Measurements from ENCODE around the gene ZNF397.

Gene ZNF397

DNA sequence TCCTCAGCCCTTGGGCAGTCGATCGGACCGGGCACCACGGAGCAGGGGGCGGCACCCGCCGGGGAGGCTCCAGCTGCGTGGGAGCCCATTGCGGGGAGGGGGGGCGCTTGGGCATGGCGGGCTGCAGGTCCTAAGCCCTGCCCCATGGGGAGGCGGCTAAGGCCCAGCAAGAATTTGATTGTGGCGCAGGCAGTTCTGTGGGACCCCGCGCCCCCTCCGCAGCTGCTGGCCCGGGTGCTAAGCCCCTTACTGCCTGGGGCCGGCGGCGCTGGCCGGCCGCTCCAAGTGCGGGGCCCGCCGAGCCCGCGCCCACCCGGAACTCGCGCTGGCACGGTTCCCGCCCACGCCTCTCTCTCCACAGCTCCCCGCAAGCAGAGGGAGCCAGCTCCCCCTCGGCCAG is 30.8 kb downstream of the ZNF397 start:
- DNase-seq (ENCODE audit: low read depth) = no peak
- TF ChIP-seq, protein P1, sequence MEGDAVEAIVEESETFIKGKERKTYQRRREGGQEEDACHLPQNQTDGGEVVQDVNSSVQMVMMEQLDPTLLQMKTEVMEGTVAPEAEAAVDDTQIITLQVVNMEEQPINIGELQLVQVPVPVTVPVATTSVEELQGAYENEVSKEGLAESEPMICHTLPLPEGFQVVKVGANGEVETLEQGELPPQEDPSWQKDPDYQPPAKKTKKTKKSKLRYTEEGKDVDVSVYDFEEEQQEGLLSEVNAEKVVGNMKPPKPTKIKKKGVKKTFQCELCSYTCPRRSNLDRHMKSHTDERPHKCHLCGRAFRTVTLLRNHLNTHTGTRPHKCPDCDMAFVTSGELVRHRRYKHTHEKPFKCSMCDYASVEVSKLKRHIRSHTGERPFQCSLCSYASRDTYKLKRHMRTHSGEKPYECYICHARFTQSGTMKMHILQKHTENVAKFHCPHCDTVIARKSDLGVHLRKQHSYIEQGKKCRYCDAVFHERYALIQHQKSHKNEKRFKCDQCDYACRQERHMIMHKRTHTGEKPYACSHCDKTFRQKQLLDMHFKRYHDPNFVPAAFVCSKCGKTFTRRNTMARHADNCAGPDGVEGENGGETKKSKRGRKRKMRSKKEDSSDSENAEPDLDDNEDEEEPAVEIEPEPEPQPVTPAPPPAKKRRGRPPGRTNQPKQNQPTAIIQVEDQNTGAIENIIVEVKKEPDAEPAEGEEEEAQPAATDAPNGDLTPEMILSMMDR (IDR thresholded peaks at IDR 0.05; ENCODE audit: control insufficient read depth, insufficient read depth, low read depth, low read length, missing control alignments) = no peak
- no peak overlapping the region for H3K4me3 ChIP-seq (ENCODE audit: control insufficient read depth, low read depth, low read length)

DNA sequence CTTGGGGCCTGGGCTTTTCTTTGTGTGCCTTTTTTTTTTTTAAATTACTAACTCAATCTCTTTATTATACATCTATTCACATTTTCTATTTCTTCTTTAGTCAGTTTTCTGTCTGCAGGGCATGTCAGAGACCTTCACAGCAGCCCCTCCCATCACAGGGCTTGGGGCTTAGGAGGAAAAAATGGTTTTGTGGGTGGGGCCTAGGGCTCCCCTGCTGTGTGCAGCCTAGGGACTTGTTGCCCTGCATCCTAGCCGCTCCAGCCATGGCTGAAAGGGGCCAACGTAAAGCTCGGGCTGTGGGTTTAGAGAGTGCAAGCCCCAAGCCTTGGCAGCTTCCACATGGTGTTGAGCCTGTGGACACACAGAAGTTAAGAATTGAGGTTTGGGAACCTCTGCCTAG is 35.4 kb downstream of the ZNF397 start:
- no peak for DNase-seq (ENCODE audit: low read depth)
- TF ChIP-seq, protein P1 (IDR thresholded peaks at IDR 0.05; ENCODE audit: control insufficient read depth, insufficient read depth, low read depth, low read length, missing control alignments) = no peak
- H3K4me3 ChIP-seq (ENCODE audit: control insufficient read depth, low read depth, low read length) = no peak overlapping the region

DNA sequence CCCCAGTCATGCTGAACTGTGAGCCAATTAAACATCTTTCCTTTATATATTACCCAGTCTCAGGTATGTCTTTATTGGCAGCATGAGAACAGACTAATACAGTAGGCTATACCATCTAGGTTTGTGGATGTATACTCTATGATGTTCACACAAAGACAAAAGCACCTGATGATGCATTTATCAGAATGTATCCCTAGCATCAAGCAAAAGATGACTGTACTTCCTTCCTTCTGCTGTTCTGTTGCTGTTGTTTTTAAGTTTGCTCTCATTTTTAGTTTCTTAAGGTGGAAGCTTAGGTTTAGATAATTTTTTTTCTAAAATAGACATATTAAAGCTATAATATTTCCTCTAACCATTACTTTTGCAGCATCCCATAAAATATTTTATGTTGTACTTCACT is 36.8 kb downstream of the ZNF397 start:
- H3K4me3 ChIP-seq (ENCODE audit: control insufficient read depth, low read depth, low read length) = no peak overlapping the region
- TF ChIP-seq, protein P1 (IDR thresholded peaks at IDR 0.05; ENCODE audit: control insufficient read depth, insufficient read depth, low read depth, low read length, missing control alignments) = no peak
- DNase-seq (ENCODE audit: low read depth) = no peak

DNA sequence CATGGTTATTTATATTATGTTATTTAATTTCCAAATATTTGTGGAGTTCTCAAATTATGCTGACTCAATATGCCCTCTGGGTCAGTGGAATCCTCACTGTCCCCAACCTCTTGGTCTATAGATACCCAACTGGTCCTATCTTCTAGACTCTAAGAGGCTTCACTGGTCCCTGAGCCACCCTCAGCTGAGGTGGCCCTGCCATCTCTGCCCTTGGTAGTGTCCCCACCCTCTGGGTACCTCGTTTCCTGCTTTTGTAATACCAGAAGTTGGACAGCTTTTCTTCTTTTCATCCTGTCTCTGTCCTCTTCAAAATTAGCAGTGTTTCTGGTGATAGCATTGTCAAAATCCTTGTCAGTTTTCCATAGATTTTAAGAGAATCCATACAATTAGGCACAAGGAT is 37.3 kb downstream of the ZNF397 start:
- H3K4me3 ChIP-seq (ENCODE audit: control insufficient read depth, low read depth, low read length) = no peak overlapping the region
- no peak for DNase-seq (ENCODE audit: low read depth)
- TF ChIP-seq, protein P1 (IDR thresholded peaks at IDR 0.05; ENCODE audit: control insufficient read depth, insufficient read depth, low read depth, low read length, missing control alignments) = no peak

DNA sequence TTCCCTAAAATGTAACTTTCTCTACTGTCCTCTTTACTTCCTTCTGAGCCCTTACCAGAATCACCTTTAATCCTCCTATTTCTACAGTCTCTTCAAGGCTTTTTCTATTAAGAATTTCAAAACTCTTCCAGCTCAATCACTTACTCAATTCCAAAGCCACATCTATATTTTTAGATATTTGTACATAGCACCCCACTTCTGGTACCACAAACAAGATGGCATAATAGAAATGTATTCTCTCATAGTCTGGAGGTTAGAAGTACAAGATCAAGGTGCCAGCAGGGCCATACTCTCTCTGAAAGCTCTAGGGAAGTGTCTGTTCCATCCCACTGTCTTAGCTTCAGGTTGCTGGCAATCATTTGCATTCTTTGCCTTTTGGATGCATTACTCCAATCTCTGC is 38.1 kb downstream of the ZNF397 start:
- TF ChIP-seq, protein P1 (IDR thresholded peaks at IDR 0.05; ENCODE audit: control insufficient read depth, insufficient read depth, low read depth, low read length, missing control alignments) = no peak
- no peak overlapping the region for H3K4me3 ChIP-seq (ENCODE audit: control insufficient read depth, low read depth, low read length)
- DNase-seq (ENCODE audit: low read depth) = no peak

DNA sequence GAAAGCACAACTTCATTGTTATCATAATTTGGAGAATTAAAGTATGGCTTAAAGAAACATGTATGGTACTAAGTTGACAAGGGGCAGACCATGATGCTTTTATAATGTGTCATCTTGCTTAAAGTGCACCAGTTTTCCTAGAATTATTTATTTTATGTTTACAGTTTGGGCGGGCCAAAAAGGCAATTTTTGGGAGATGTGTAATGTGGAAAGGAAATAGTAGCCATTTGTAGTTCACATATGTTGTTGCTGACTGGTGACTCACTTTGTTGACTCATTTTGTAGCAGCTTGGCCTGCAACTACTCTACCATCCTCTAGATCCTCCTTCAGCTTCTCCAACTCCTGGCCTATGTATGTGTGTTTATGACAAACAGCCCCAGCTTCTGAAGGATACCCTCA is 41.5 kb downstream of the ZNF397 start:
- peak; percentile 57 for DNase-seq (ENCODE audit: low read depth)
- no peak overlapping the region for H3K4me3 ChIP-seq (ENCODE audit: control insufficient read depth, low read depth, low read length)
- TF ChIP-seq, protein P1 (IDR thresholded peaks at IDR 0.05; ENCODE audit: control insufficient read depth, insufficient read depth, low read depth, low read length, missing control alignments) = no peak

All from AG09309 (cell line).